Endothelial cell of umbilical vein (primary cell): ENCODE measurements around the gene CSF2.

Experiments
- CTCF ChIP-seq, 2 donors: IDR thresholded peaks; 1 replicate in 1 of 2; 2 replicates in 1 of 2; pipeline ENCODE4 v1.5.1; 2011; ENCODE audit warnings: low read length in 2 of 2, mild to moderate bottlenecking in 2 of 2, moderate library complexity in 2 of 2, control low read depth in 1 of 2, inconsistent platforms in 1 of 2, low read depth in 1 of 2; ENCODE audit not compliant: insufficient read depth in 1 of 2; ENCODE audit errors: extremely low read depth in 1 of 2
- EZH2 ChIP-seq: IDR thresholded peaks from 2 replicates; pipeline ENCODE4 v1.6.1; 2012; ENCODE audit warnings: borderline replicate concordance, low read depth, mild to moderate bottlenecking, moderate library complexity, low read length, inconsistent platforms; ENCODE audit not compliant: severe bottlenecking
- FOS ChIP-seq: IDR thresholded peaks from 2 replicates; pipeline ENCODE4 v1.6.1; 2011; ENCODE audit warnings: mild to moderate bottlenecking, low read length, moderate library complexity, borderline replicate concordance; ENCODE audit not compliant: insufficient read depth
- GATA2 ChIP-seq: IDR thresholded peaks from 2 replicates; pipeline ENCODE4 v1.7.0; 2011; ENCODE audit warnings: low read depth, mild to moderate bottlenecking, moderate library complexity, mixed read lengths, low read length; ENCODE audit not compliant: insufficient read length, insufficient read depth
- JUN ChIP-seq: IDR thresholded peaks from 2 replicates; pipeline ENCODE4 v1.6.1; 2011; ENCODE audit warnings: borderline replicate concordance, low read depth; ENCODE audit not compliant: insufficient read length, insufficient read depth
- MAX ChIP-seq: IDR thresholded peaks from 2 replicates; pipeline ENCODE4 v1.6.1; 2011; ENCODE audit not compliant: insufficient read depth, insufficient read length
- MYC ChIP-seq: IDR thresholded peaks from one replicate; pipeline ENCODE4 v1.6.1; 2011; ENCODE audit warnings: mild to moderate bottlenecking, low read depth, low read length
- POLR2A ChIP-seq: IDR thresholded peaks from 2 replicates; pipeline ENCODE4 v1.6.1; 2012; ENCODE audit warnings: low read depth, mild to moderate bottlenecking, control low read depth, low read length
- POLR2AphosphoS5 ChIP-seq: IDR thresholded peaks from 2 replicates; pipeline ENCODE4 v1.6.1; 2012; ENCODE audit warnings: low read depth, mild to moderate bottlenecking, control low read depth, low read length, moderate library complexity; ENCODE audit not compliant: insufficient read depth

- TF ChIP-seq CTCF (IDR thresholded peaks at IDR 0.05; ENCODE audit: extremely low read depth in 1 of 2, insufficient read depth in 1 of 2, low read depth in 1 of 2, low read length in 2 of 2) (no peak), POLR2A (no peak), POLR2AphosphoS5 (no peak), EZH2 (no peak), MAX (no peak), FOS (no peak), MYC (no peak), JUN (no peak), GATA2 (no peak)
Observed at GRCh38 chr5:132082329-132083023, 8.9 kb downstream of the CSF2 start.
